Keratinocyte (primary cell): ENCODE measurements around the gene PHACTR1. TPM values are rescaled to one million over a fixed set of nuclear protein-coding genes. Genes with fewer than 3 reads are reported as not detected.

Source experiments
- DNase-seq: peaks from one replicate; pipeline ENCODE4 v3.0.0-alpha.2; 2011; ENCODE audit warnings: low read depth, missing footprints, low spot score
- FAIRE-seq: peaks from 2 replicates; lab custom pipeline; 2011; peaks lifted over from hg19 to GRCh38; lab: Jason Lieb, UNC
- H2AFZ ChIP-seq: 2 replicates; pipeline ENCODE4 v1.6.0; 2012; ENCODE audit warnings: low read length, control low read depth, inconsistent platforms; ENCODE audit not compliant: control insufficient read depth
- H3K27ac ChIP-seq: 2 replicates; pipeline ENCODE4 v1.5.1; 2011; ENCODE audit warnings: low read length; ENCODE audit not compliant: control insufficient read depth, insufficient read depth
- H3K27me3 ChIP-seq: 3 replicates; pipeline ENCODE4 v1.6.0; 2011; ENCODE audit warnings: low read length; ENCODE audit not compliant: control insufficient read depth, insufficient read depth; ENCODE audit errors: extremely low read depth
- H3K36me3 ChIP-seq, 2 experiments: 2 replicates in 1 of 2; 3 replicates in 1 of 2; pipeline ENCODE4 v1.5.1; 2011; ENCODE audit warnings: low read length in 2 of 2, mild to moderate bottlenecking in 1 of 2; ENCODE audit not compliant: control insufficient read depth in 2 of 2, insufficient read depth in 2 of 2; ENCODE audit errors: extremely low read depth in 1 of 2
- H3K4me1 ChIP-seq: 3 replicates; pipeline ENCODE4 v1.5.1; 2011; ENCODE audit warnings: low read length; ENCODE audit not compliant: control insufficient read depth, insufficient read depth; ENCODE audit errors: extremely low read depth
- H3K4me2 ChIP-seq: 3 replicates; pipeline ENCODE4 v1.6.0; 2011; ENCODE audit warnings: low read depth, low read length; ENCODE audit not compliant: control insufficient read depth, insufficient read depth; ENCODE audit errors: extremely low read depth
- H3K4me3 ChIP-seq, 3 experiments: fragments of 200-600 bp in 1 of 3; sonication (generic) in 1 of 3; 2 replicates in 2 of 3; 3 replicates in 1 of 3; pipeline ENCODE4 v1.5.1; 2011 to 2016; ENCODE audit warnings: low read length in 3 of 3, mild to moderate bottlenecking in 3 of 3, control low read depth in 2 of 3, inconsistent platforms in 1 of 3, low read depth in 1 of 3, mixed read lengths in 1 of 3, mixed run types in 1 of 3, moderate library complexity in 1 of 3; ENCODE audit not compliant: control insufficient read depth in 2 of 3, insufficient read depth in 2 of 3; ENCODE audit errors: extremely low read depth in 1 of 3
- H3K79me2 ChIP-seq: 2 replicates; pipeline ENCODE4 v1.6.0; 2012; ENCODE audit warnings: low read length; ENCODE audit not compliant: control insufficient read depth, insufficient read depth
- H3K9ac ChIP-seq: 3 replicates; pipeline ENCODE4 v1.6.0; 2011; ENCODE audit warnings: low read length; ENCODE audit not compliant: control insufficient read depth, insufficient read depth; ENCODE audit errors: extremely low read depth
- H3K9me1 ChIP-seq: 3 replicates; pipeline ENCODE4 v1.6.0; 2011; ENCODE audit warnings: low read length; ENCODE audit not compliant: control insufficient read depth, insufficient read depth; ENCODE audit errors: extremely low read depth
- H3K9me3 ChIP-seq: 2 replicates; pipeline ENCODE4 v1.5.1; 2012; ENCODE audit warnings: low read depth, low read length; ENCODE audit not compliant: control insufficient read depth
- H4K20me1 ChIP-seq: 3 replicates; pipeline ENCODE4 v1.6.0; 2011; ENCODE audit warnings: low read length; ENCODE audit not compliant: control insufficient read depth, insufficient read depth; ENCODE audit errors: extremely low read depth
- EZH2 ChIP-seq: IDR thresholded peaks from one replicate; pipeline ENCODE4 v1.6.1; 2012; ENCODE audit warnings: inconsistent platforms, mild to moderate bottlenecking, low read length, moderate library complexity
- dilution Hi-C: fragments of 300-500 bp; cut with MboI; formaldehyde crosslinking; loops from one replicate; pipeline ENCODE4 v1.7.0; 2020; ENCODE audit warnings: low sequenced_read_pairs; ENCODE audit not compliant: extremely low pct_ligation_motif_present
- polyA plus RNA-seq, 5 experiments: library from polyadenylated mRNA; depleted of rRNA in 3 of 5; stranded (reverse) in 3 of 5; stranded (forward) in 1 of 5; unstranded in 1 of 5; fragments of >200 nt; gene quantifications; 1 replicate in 1 of 5; 2 replicates in 3 of 5; 3 replicates in 1 of 5; pipeline versions ENCODE4 v1.2.1 to v1.2.3, GENCODE V29; 2011 to 2012; ENCODE audit warnings: missing spikeins in 2 of 5, low read depth in 1 of 5, low replicate concordance in 1 of 5
- TF ChIP-seq, protein P1 (sequence below), 3 experiments: IDR thresholded peaks in 1 of 3; conservative IDR thresholded peaks in 1 of 3; optimal IDR thresholded peaks in 1 of 3; 2 replicates in 2 of 3; 3 replicates in 1 of 3; pipeline versions ENCODE3 to v1.5.1; 2011; ENCODE audit warnings: low read length in 3 of 3, mild to moderate bottlenecking in 3 of 3, moderate library complexity in 2 of 3, control low read depth in 1 of 3, inconsistent platforms in 1 of 3; ENCODE audit not compliant: insufficient read depth in 2 of 3; ENCODE audit errors: extremely low read depth in 1 of 3

The PHACTR1 gene
- polyA plus RNA-seq, 1 donor (not counting 4 experiments of a cell fraction or from before 2014, with no cell fraction given) = 0.22 TPM

- no peak for TF ChIP-seq EZH2
- TF ChIP-seq, protein P1, sequence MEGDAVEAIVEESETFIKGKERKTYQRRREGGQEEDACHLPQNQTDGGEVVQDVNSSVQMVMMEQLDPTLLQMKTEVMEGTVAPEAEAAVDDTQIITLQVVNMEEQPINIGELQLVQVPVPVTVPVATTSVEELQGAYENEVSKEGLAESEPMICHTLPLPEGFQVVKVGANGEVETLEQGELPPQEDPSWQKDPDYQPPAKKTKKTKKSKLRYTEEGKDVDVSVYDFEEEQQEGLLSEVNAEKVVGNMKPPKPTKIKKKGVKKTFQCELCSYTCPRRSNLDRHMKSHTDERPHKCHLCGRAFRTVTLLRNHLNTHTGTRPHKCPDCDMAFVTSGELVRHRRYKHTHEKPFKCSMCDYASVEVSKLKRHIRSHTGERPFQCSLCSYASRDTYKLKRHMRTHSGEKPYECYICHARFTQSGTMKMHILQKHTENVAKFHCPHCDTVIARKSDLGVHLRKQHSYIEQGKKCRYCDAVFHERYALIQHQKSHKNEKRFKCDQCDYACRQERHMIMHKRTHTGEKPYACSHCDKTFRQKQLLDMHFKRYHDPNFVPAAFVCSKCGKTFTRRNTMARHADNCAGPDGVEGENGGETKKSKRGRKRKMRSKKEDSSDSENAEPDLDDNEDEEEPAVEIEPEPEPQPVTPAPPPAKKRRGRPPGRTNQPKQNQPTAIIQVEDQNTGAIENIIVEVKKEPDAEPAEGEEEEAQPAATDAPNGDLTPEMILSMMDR (optimal IDR thresholded peaks at IDR 0.05 in 1 of 3, IDR thresholded peaks at IDR 0.05 in 1 of 3, conservative IDR thresholded peaks at IDR 0.05 in 1 of 3; ENCODE audit: extremely low read depth in 1 of 3, insufficient read depth in 2 of 3, low read length in 3 of 3) = no peak
These were observed 49.8 kb downstream of the PHACTR1 start for GRCh38 chr6:12766365-12766764.

DNA sequence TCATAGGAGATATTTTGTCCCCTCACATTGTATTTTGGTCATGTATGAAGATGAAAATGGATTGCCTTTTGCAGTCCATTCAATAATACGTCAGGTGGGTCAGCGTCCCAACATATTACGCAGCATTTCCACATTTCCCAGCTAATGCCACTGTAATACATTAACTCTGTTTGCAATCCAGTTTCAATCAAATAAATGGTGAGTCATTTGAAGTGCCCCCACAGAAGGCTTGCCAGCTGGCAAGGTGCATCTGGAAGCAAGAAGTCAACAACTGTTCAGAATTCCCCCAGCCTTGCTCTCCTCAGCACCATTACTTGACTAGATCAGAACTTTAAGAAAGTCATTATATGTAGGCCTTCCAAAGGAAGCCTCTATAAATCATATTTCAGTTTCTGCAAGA is 50.4 kb downstream of the PHACTR1 start:
- Histone ChIP-seq H3K27ac (no peak overlapping the region), H3K27me3 (no peaks in the 10 kb centered on the region), H3K4me1 (peaks cover 3% of the 10 kb centered on the region), H3K9me3 (no peaks in the 10 kb centered on the region), H3K4me3 (no peak overlapping the region), H4K20me1 (no peaks in the 10 kb centered on the region), H3K9me1 (no peaks in the 10 kb centered on the region), H2AFZ (no peak overlapping the region), H3K9ac (no peak overlapping the region), H3K36me3 (no peaks in the 10 kb centered on the region), H3K79me2 (no peaks in the 10 kb centered on the region), H3K4me2 (no peak overlapping the region)
- TF ChIP-seq EZH2 = no peak
- TF ChIP-seq, protein P1 (optimal IDR thresholded peaks at IDR 0.05 in 1 of 3, IDR thresholded peaks at IDR 0.05 in 1 of 3, conservative IDR thresholded peaks at IDR 0.05 in 1 of 3; ENCODE audit: extremely low read depth in 1 of 3, insufficient read depth in 2 of 3, low read length in 3 of 3) = no peak
- FAIRE-seq (no peak), DNase-seq (no peak)
- dilution Hi-C loops = no loop called here

More at GRCh38 chr6:12766365-12766764, 49.8 kb downstream of the PHACTR1 start:
- dilution Hi-C loops = no loop called here
- Histone ChIP-seq H3K9ac (no peak overlapping the region), H3K27ac (no peak overlapping the region), H3K79me2 (no peaks in the 10 kb centered on the region), H3K4me2 (no peak overlapping the region), H3K9me3 (no peaks in the 10 kb centered on the region), H3K9me1 (no peaks in the 10 kb centered on the region), H2AFZ (no peak overlapping the region), H4K20me1 (no peaks in the 10 kb centered on the region), H3K27me3 (no peaks in the 10 kb centered on the region), H3K4me1 (peaks cover 3% of the 10 kb centered on the region), H3K36me3 (no peaks in the 10 kb centered on the region), H3K4me3 (no peak overlapping the region)
- DNase-seq = no peak
- no peak for FAIRE-seq
